HG02588 (cell line): ENCODE measurements around the gene MRPL54.
"Not testable (repeated sequence)": the region's sequence is repeated elsewhere in the genome, so short reads cannot be mapped to it uniquely, and the experiment has no call there.

ENCODE experiments used
- ATAC-seq: cut with Tn5 transposase; IDR thresholded peaks from one replicate; pipeline ENCODE4 v1.9.1; 2021; ENCODE audit warnings: mild to moderate bottlenecking, moderate library complexity; ENCODE audit not compliant: unreplicated experiment

Gene MRPL54

GRCh38 chr19:3807574-3808354 lies 45.3 kb downstream of the MRPL54 start:
- no peak for ATAC-seq

GRCh38 chr19:3808420-3809143 lies 46.1 kb downstream of the MRPL54 start:
- no peak for ATAC-seq

GRCh38 chr19:3809881-3810707 lies 47.6 kb downstream of the MRPL54 start:
- ATAC-seq = no peak

- no peak for ATAC-seq
These were observed 48.4 kb downstream of the MRPL54 start for GRCh38 chr19:3810708-3811355.

- ATAC-seq = no peak
These were observed 51.3 kb downstream of the MRPL54 start for GRCh38 chr19:3813473-3814392.

- no peak for ATAC-seq
These were observed 52.2 kb downstream of the MRPL54 start for GRCh38 chr19:3814648-3815047.

- not testable (repeated sequence) for ATAC-seq
These were observed 53.7 kb downstream of the MRPL54 start for GRCh38 chr19:3816148-3816547.

- ATAC-seq = no peak
These were observed 54.2 kb downstream of the MRPL54 start for GRCh38 chr19:3816566-3817218.
